ENCODE measurements around the gene PRPF19. TPM values are rescaled to one million over a fixed set of nuclear protein-coding genes. Genes with fewer than 3 reads are reported as not detected.

Gene PRPF19
- total RNA-seq, 2 experiments from 2014 or later, result 148 to 197 TPM

- POLR2A ChIA-PET, result no interaction called here
- Mint-ChIP-seq H3K36me3 (ENCODE audit: low read depth) (peaks cover 28% of the 10 kb centered on the region), H3K4me3 (no peak overlapping the region), H3K27ac (no peak overlapping the region), H3K27me3 (no peaks in the 10 kb centered on the region), H3K9me3 (ENCODE audit: low read depth) (no peaks in the 10 kb centered on the region), H3K4me1 (peaks cover 16% of the 10 kb centered on the region)
- CTCF ChIA-PET, result no interaction called here
- DNase-seq, result no peak
- intact Hi-C loops (cut with DNase I, micrococcal nuclease), result no loop called here
- ATAC-seq, result no peak
Observed at GRCh38 chr11:60854140-60854846, 52.1 kb downstream of the PRPF19 start.

- peaks cover 34% of the 10 kb centered on the region for H3K36me3 Mint-ChIP-seq (ENCODE audit: low read depth)
- H3K4me1 Mint-ChIP-seq, result peaks cover 6% of the 10 kb centered on the region
- no peaks in the 10 kb centered on the region for H3K27me3 Mint-ChIP-seq
- ChIA-PET POLR2A (no interaction called here), CTCF (no interaction called here)
- no peak for ATAC-seq
- no peak for DNase-seq
- H3K4me3 Mint-ChIP-seq, result no peak overlapping the region
- H3K9me3 Mint-ChIP-seq (ENCODE audit: low read depth), result no peaks in the 10 kb centered on the region
- intact Hi-C loops (cut with DNase I, micrococcal nuclease), result no loop called here
- H3K27ac Mint-ChIP-seq, result no peak overlapping the region
Observed at GRCh38 chr11:60852982-60853950, 53.1 kb downstream of the PRPF19 start.

- no peak overlapping the region for H3K27ac Mint-ChIP-seq
- ChIA-PET POLR2A (no interaction called here), CTCF (no interaction called here)
- no peaks in the 10 kb centered on the region for H3K9me3 Mint-ChIP-seq (ENCODE audit: low read depth)
- ATAC-seq (no peak), DNase-seq (no peak)
- no peaks in the 10 kb centered on the region for H3K4me1 Mint-ChIP-seq
- intact Hi-C loops (cut with DNase I, micrococcal nuclease), result no loop called here
- no peak overlapping the region for H3K4me3 Mint-ChIP-seq
- H3K27me3 Mint-ChIP-seq, result no peaks in the 10 kb centered on the region
- H3K36me3 Mint-ChIP-seq (ENCODE audit: low read depth), result peaks cover 34% of the 10 kb centered on the region
Observed at GRCh38 chr11:60852117-60852981, 54.0 kb downstream of the PRPF19 start.

GRCh38 chr11:60851327-60852104, 54.9 kb downstream of the PRPF19 start:
- H3K27ac Mint-ChIP-seq, result no peak overlapping the region
- DNase-seq (no peak), ATAC-seq (no peak)
- no peaks in the 10 kb centered on the region for H3K4me1 Mint-ChIP-seq
- peaks cover 38% of the 10 kb centered on the region for H3K36me3 Mint-ChIP-seq (ENCODE audit: low read depth)
- POLR2A ChIA-PET, result no interaction called here
- intact Hi-C loops (cut with DNase I, micrococcal nuclease), result no loop called here
- CTCF ChIA-PET, result no interaction called here
- H3K9me3 Mint-ChIP-seq (ENCODE audit: low read depth), result no peaks in the 10 kb centered on the region
- no peak overlapping the region for H3K4me3 Mint-ChIP-seq
- H3K27me3 Mint-ChIP-seq, result no peaks in the 10 kb centered on the region

GRCh38 chr11:60849641-60850520, 56.5 kb downstream of the PRPF19 start:
- Mint-ChIP-seq H3K36me3 (ENCODE audit: low read depth) (peaks cover 46% of the 10 kb centered on the region), H3K27ac (no peak overlapping the region), H3K9me3 (ENCODE audit: low read depth) (no peaks in the 10 kb centered on the region), H3K27me3 (no peaks in the 10 kb centered on the region), H3K4me3 (no peak overlapping the region), H3K4me1 (peaks cover 8% of the 10 kb centered on the region)
- POLR2A ChIA-PET, result interaction anchor here (0.8 kb wide), 1 partner anchor 18 kb away, joined by 3 read pairs; no protein-coding TSS in a partner anchor
- intact Hi-C loops (cut with DNase I, micrococcal nuclease), result no loop called here
- no peak for DNase-seq
- CTCF ChIA-PET, result no interaction called here
- ATAC-seq, result no peak

- no peak overlapping the region for H3K4me3 Mint-ChIP-seq
- ChIA-PET POLR2A (no interaction called here), CTCF (no interaction called here)
- no peak overlapping the region for H3K27ac Mint-ChIP-seq
- intact Hi-C loops (cut with DNase I, micrococcal nuclease), result no loop called here
- peaks cover 55% of the 10 kb centered on the region for H3K36me3 Mint-ChIP-seq (ENCODE audit: low read depth)
- ATAC-seq, result no peak
- H3K4me1 Mint-ChIP-seq, result peaks cover 19% of the 10 kb centered on the region
- DNase-seq, result no peak
- no peaks in the 10 kb centered on the region for H3K27me3 Mint-ChIP-seq
- no peaks in the 10 kb centered on the region for H3K9me3 Mint-ChIP-seq (ENCODE audit: low read depth)
Observed at GRCh38 chr11:60848714-60849151, 57.7 kb downstream of the PRPF19 start.

GRCh38 chr11:60847896-60848295, 58.5 kb downstream of the PRPF19 start:
- intact Hi-C loops (cut with DNase I, micrococcal nuclease), result no loop called here
- peaks cover 25% of the 10 kb centered on the region for H3K4me1 Mint-ChIP-seq
- CTCF ChIA-PET, result no interaction called here
- DNase-seq, result no peak
- H3K4me3 Mint-ChIP-seq, result no peak overlapping the region
- H3K27me3 Mint-ChIP-seq, result no peaks in the 10 kb centered on the region
- POLR2A ChIA-PET, result no interaction called here
- H3K36me3 Mint-ChIP-seq (ENCODE audit: low read depth), result peaks cover 57% of the 10 kb centered on the region
- H3K9me3 Mint-ChIP-seq (ENCODE audit: low read depth), result no peaks in the 10 kb centered on the region
- ATAC-seq, result no peak
- H3K27ac Mint-ChIP-seq, result no peak overlapping the region

GRCh38 chr11:60847281-60847680, 59.1 kb downstream of the PRPF19 start:
- intact Hi-C loops (cut with DNase I, micrococcal nuclease), result no loop called here
- Mint-ChIP-seq H3K36me3 (ENCODE audit: low read depth) (peaks cover 57% of the 10 kb centered on the region), H3K4me3 (no peak overlapping the region)

GRCh38 chr11:60845338-60845737, 61.0 kb downstream of the PRPF19 start:
- POLR2A ChIA-PET, result interaction anchor here (1.3 kb wide), 1 partner anchor 325 kb away, joined by 3 read pairs; no protein-coding TSS in a partner anchor
- Mint-ChIP-seq H3K27ac (peak overlapping the region; percentile 43), H3K4me3 (peak overlapping the region; percentile 83), H3K36me3 (ENCODE audit: low read depth) (peaks cover 40% of the 10 kb centered on the region), H3K27me3 (no peaks in the 10 kb centered on the region), H3K9me3 (ENCODE audit: low read depth) (no peaks in the 10 kb centered on the region), H3K4me1 (peaks cover 35% of the 10 kb centered on the region)
- intact Hi-C loops (cut with DNase I, micrococcal nuclease), result no loop called here
- no peak for DNase-seq
- no peak for ATAC-seq
- CTCF ChIA-PET, result interaction anchor here (0.5 to 2.1 kb wide), 2 partner anchors 14 to 1078 kb away, joined by 5 to 9 read pairs; no protein-coding TSS in a partner anchor

More at GRCh38 chr11:60847281-60847680, 59.1 kb downstream of the PRPF19 start:
- DNase-seq, result no peak
- ChIA-PET CTCF (interaction anchor here (1.6 kb wide), 1 partner anchor 16 kb away, joined by 4 read pairs; no protein-coding TSS in a partner anchor), POLR2A (interaction anchor here (0.6 kb wide), 1 partner anchor 334 kb away, joined by 3 read pairs; no protein-coding TSS in a partner anchor)
- Mint-ChIP-seq H3K4me1 (peaks cover 25% of the 10 kb centered on the region), H3K27ac (no peak overlapping the region), H3K27me3 (no peaks in the 10 kb centered on the region), H3K9me3 (ENCODE audit: low read depth) (no peaks in the 10 kb centered on the region)
- ATAC-seq, result no peak

GRCh38 chr11:60844870-60845221, 61.5 kb downstream of the PRPF19 start:
- Mint-ChIP-seq H3K27ac (peak overlapping the region; percentile 43), H3K4me3 (peak overlapping the region; percentile 83), H3K27me3 (no peaks in the 10 kb centered on the region), H3K36me3 (ENCODE audit: low read depth) (peaks cover 37% of the 10 kb centered on the region), H3K4me1 (peaks cover 35% of the 10 kb centered on the region), H3K9me3 (ENCODE audit: low read depth) (no peaks in the 10 kb centered on the region)
- ATAC-seq, result no peak
- no peak for DNase-seq
- CTCF ChIA-PET, result interaction anchor here (0.6 to 2.1 kb wide), 2 partner anchors 12 to 14 kb away, joined by 3 to 9 read pairs; no protein-coding TSS in a partner anchor
- intact Hi-C loops (cut with DNase I, micrococcal nuclease), result no loop called here
- POLR2A ChIA-PET, result interaction anchor here (1.3 kb wide), 1 partner anchor 325 kb away, joined by 3 read pairs; no protein-coding TSS in a partner anchor
